HepG2 (cell line): ENCODE measurements around the gene LCMT2. TPM values are rescaled to one million over a fixed set of nuclear protein-coding genes. Genes with fewer than 3 reads are reported as not detected.

Experiments
- ETS1 ChIP-seq: sonication (generic); formaldehyde crosslinking; IDR thresholded peaks from 2 replicates; pipeline ENCODE4 v1.4.0; 2020; ENCODE audit warnings: missing genetic modification reagents
- FOXO1 ChIP-seq: sonication (generic); formaldehyde crosslinking; IDR thresholded peaks from 2 replicates; pipeline ENCODE4 v1.4.0; 2020; ENCODE audit warnings: missing genetic modification reagents
- JUN ChIP-seq: sonication (generic); formaldehyde crosslinking; IDR thresholded peaks from 2 replicates; pipeline ENCODE4 v1.4.0; 2020; ENCODE audit warnings: mild to moderate bottlenecking, missing genetic modification reagents
- KDM5A ChIP-seq: fragments of 200-600 bp; sonication (generic); IDR thresholded peaks from 2 replicates; pipeline ENCODE4 v1.7.0; 2018; ENCODE audit warnings: antibody characterized with exemption, mild to moderate bottlenecking, low read length, borderline replicate concordance
- NCOR1 ChIP-seq: fragments of 200-600 bp; sonication (generic); IDR thresholded peaks from 2 replicates; pipeline ENCODE4 v1.7.0; 2017; ENCODE audit warnings: antibody characterized with exemption, low read length, borderline replicate concordance
- PHF5A ChIP-seq: IDR thresholded peaks from one replicate; pipeline ENCODE4 v1.6.1; 2018; ENCODE audit warnings: low read depth, missing genetic modification reagents; ENCODE audit not compliant: unreplicated experiment
- PITX1 ChIP-seq: sonication (generic); formaldehyde crosslinking; IDR thresholded peaks from 2 replicates; pipeline ENCODE4 v1.5.1; 2020; ENCODE audit warnings: mild to moderate bottlenecking, missing genetic modification reagents
- RFX5 ChIP-seq: IDR thresholded peaks from 2 replicates; pipeline ENCODE4 v1.6.1; 2011; ENCODE audit warnings: low read depth, low read length, improper control_type of control experiment
- SNRNP70 ChIP-seq: fragments of 200-400 bp; formaldehyde crosslinking; IDR thresholded peaks from 2 replicates; pipeline ENCODE4 v1.6.1; 2017; ENCODE audit warnings: mild to moderate bottlenecking, low read depth, low read length, moderate library complexity
- SRSF1 ChIP-seq: fragments of 200-400 bp; formaldehyde crosslinking; optimal IDR thresholded peaks from 2 replicates; pipeline ENCODE3; 2017; ENCODE audit warnings: mild to moderate bottlenecking, low read depth, low read length, moderate library complexity
- TRIM24 ChIP-seq: sonication (generic); formaldehyde crosslinking; IDR thresholded peaks from 2 replicates; pipeline ENCODE4 v1.8.0; 2022; ENCODE audit warnings: mild to moderate bottlenecking, missing genetic modification reagents
- ZFYVE20 ChIP-seq: sonication (generic); formaldehyde crosslinking; IDR thresholded peaks from 2 replicates; pipeline ENCODE4 v1.8.0; 2023; ENCODE audit warnings: low read depth, mild to moderate bottlenecking, moderate library complexity, missing genetic modification reagents, borderline replicate concordance
- ZMYM2 ChIP-seq: sonication (generic); formaldehyde crosslinking; IDR thresholded peaks from 2 replicates; pipeline ENCODE4 v1.8.0; 2022; ENCODE audit warnings: mild to moderate bottlenecking, missing genetic modification reagents
- ZNF24 ChIP-seq: fragments of 450-650 bp; IDR thresholded peaks from 2 replicates; pipeline ENCODE4 v1.6.1; 2017; ENCODE audit warnings: antibody characterized with exemption, mild to moderate bottlenecking
- ZNF281 ChIP-seq: sonication (generic); formaldehyde crosslinking; IDR thresholded peaks from 2 replicates; pipeline ENCODE4 v1.4.0; 2020; ENCODE audit warnings: missing genetic modification reagents, borderline replicate concordance
- ZNF550 ChIP-seq: sonication (generic); formaldehyde crosslinking; IDR thresholded peaks from 2 replicates; pipeline ENCODE4 v1.4.0; 2020; ENCODE audit warnings: mild to moderate bottlenecking, missing genetic modification reagents, borderline replicate concordance
- ZNF639 ChIP-seq: conservative IDR thresholded peaks from 2 replicates; pipeline ENCODE4 v1.6.1; 2018; ENCODE audit warnings: missing genetic modification reagents
- ZNF850 ChIP-seq: sonication (generic); formaldehyde crosslinking; conservative IDR thresholded peaks from 2 replicates; pipeline ENCODE4 v1.9.0; 2021; ENCODE audit warnings: mild to moderate bottlenecking, missing genetic modification reagents
- ZSCAN21 ChIP-seq: sonication (generic); formaldehyde crosslinking; IDR thresholded peaks from 2 replicates; pipeline ENCODE4 v1.8.0; 2022; ENCODE audit warnings: mild to moderate bottlenecking, missing genetic modification reagents, moderate library complexity, borderline replicate concordance
- polyA plus RNA-seq, 8 experiments: library from polyadenylated mRNA; depleted of rRNA in 3 of 8; stranded (reverse) in 7 of 8; unstranded in 1 of 8; fragments of >200 nt; fragmentation: Illumina TruSeq in 4 of 8; extraction: Trizol in 4 of 8; gene quantifications; 2 replicates each; pipeline versions ENCODE4 v1.2.1 to v1.2.3, GENCODE V29; 2011 to 2016; ENCODE audit warnings: low read depth in 4 of 8, missing spikeins in 1 of 8, mixed read lengths in 1 of 8; ENCODE audit not compliant: insufficient read depth in 1 of 8
- total RNA-seq, 5 experiments: library from RNA; depleted of rRNA; stranded (reverse); fragments of >200 nt; fragmentation: Illumina TruSeq; extraction: Trizol; gene quantifications; 2 replicates each; pipeline ENCODE4 v1.2.3, GENCODE V29; 2016; ENCODE audit warnings: low read depth in 1 of 5

The LCMT2 gene
- total and polyA plus RNA-seq, 2 of the 13 experiments (the other 11 are each of a cell fraction or from before 2014, with no cell fraction given), result 6.9 to 9.1 TPM

- TF ChIP-seq ZNF639 (CRISPR knock-in tag) (no peak), KDM5A (peak; percentile 82; the same call in 1 of the 2 replicates), ZNF850 (CRISPR knock-in tag) (0 out of 2 replicates have a peak, but pooled peaks have one; percentile 28), ZNF24 (no peak), FOXO1 (0 out of 2 replicates have a peak, but pooled peaks have one; percentile 6), PITX1 (CRISPR knock-in tag) (peak; percentile 54), RFX5 (peak; percentile 40; the same call in 1 of the 2 replicates), TRIM24 (CRISPR knock-in tag) (no peak), ETS1 (CRISPR knock-in tag) (peak; percentile 91; the same call in 1 of the 2 replicates), ZSCAN21 (CRISPR knock-in tag) (peak; percentile 92), JUN (CRISPR knock-in tag) (0 out of 2 replicates have a peak, but pooled peaks have one; percentile 42), ZNF281 (CRISPR knock-in tag) (no peak), ZNF550 (CRISPR knock-in tag) (no peak; the same call in 1 of the 2 replicates), SRSF1 (peak; percentile 60), PHF5A (CRISPR knock-in tag) (no peak), ZMYM2 (CRISPR knock-in tag) (no peak), SNRNP70 (no peak), NCOR1 (no peak), ZFYVE20 (no peak)
Observed at GRCh38 chr15:43370975-43371974, 40.9 kb upstream of the LCMT2 start, which contains the start of the genes TUBGCP4 and ZSCAN29 (continued).
